Smooth muscle cell (in vitro differentiated cells): ENCODE results near the gene CIROP. TPM values are rescaled to one million over a fixed set of nuclear protein-coding genes. Genes with fewer than 3 reads are reported as not detected.
"Not testable (repeated sequence)": the region's sequence is repeated elsewhere in the genome, so short reads cannot be mapped to it uniquely, and the experiment has no call there.

Experiments
- DNase-seq: peaks from one replicate; lab custom pipeline; 2025; ENCODE audit not compliant: unreplicated experiment; lab: John Stamatoyannopoulos, UW
- H2AFZ ChIP-seq: fragments of 200-600 bp; sonication (generic); 2 replicates; pipeline ENCODE4 v1.6.0; 2016; ENCODE audit warnings: antibody characterized with exemption, low read depth, mild to moderate bottlenecking
- H3F3A ChIP-seq: fragments of 200-600 bp; sonication (generic); 2 replicates; pipeline ENCODE4 v1.6.0; 2017; ENCODE audit warnings: antibody characterized with exemption, low read depth
- H3K27ac ChIP-seq: fragments of 200-600 bp; sonication (generic); 2 replicates; pipeline ENCODE4 v1.5.1; 2016; ENCODE audit warnings: low read depth, mild to moderate bottlenecking
- H3K27me3 ChIP-seq: fragments of 200-600 bp; sonication (generic); 2 replicates; pipeline ENCODE4 v1.6.1; 2016; ENCODE audit warnings: low read depth, mild to moderate bottlenecking
- H3K36me3 ChIP-seq: fragments of 200-600 bp; sonication (generic); 2 replicates; pipeline ENCODE4 v1.5.1; 2016; ENCODE audit warnings: low read depth
- H3K4me1 ChIP-seq: fragments of 200-600 bp; sonication (generic); 2 replicates; pipeline ENCODE4 v1.5.1; 2016; ENCODE audit warnings: low read depth
- H3K4me2 ChIP-seq: fragments of 200-600 bp; sonication (generic); 2 replicates; pipeline ENCODE4 v1.6.0; 2016; ENCODE audit warnings: mild to moderate bottlenecking
- H3K4me3 ChIP-seq: fragments of 200-600 bp; sonication (generic); 2 replicates; pipeline ENCODE4 v1.5.1; 2016; ENCODE audit warnings: mild to moderate bottlenecking
- H3K79me2 ChIP-seq: fragments of 200-600 bp; sonication (generic); 2 replicates; pipeline ENCODE4 v1.6.0; 2016; ENCODE audit warnings: low read depth, mild to moderate bottlenecking
- H3K9ac ChIP-seq: fragments of 200-600 bp; sonication (generic); 2 replicates; pipeline ENCODE4 v1.6.0; 2016; ENCODE audit warnings: low read depth
- H3K9me3 ChIP-seq: fragments of 200-600 bp; sonication (generic); replicated peaks from 2 replicates; pipeline ENCODE4 v1.5.1; 2016; ENCODE audit warnings: low read depth
- H4K20me1 ChIP-seq: fragments of 200-600 bp; sonication (generic); 2 replicates; pipeline ENCODE4 v1.6.0; 2016; ENCODE audit warnings: low read depth
- WGBS: methylation state at CpG from one replicate; pipeline ENCODE4 v1.1.7; 2016; ENCODE audit warnings: low lambda C conversion rate; 5-methylcytosine and 5-hydroxymethylcytosine counted together
- polyA plus RNA-seq: library from polyadenylated mRNA; unstranded; fragments of >200 nt; fragmentation: Nextera tagmentation; extraction: Ambion mirVana; gene quantifications from 2 replicates; pipeline ENCODE4 v1.2.1, GENCODE V29; 2016
- total RNA-seq: library from RNA; depleted of rRNA; stranded (reverse); fragments of >200 nt; gene quantifications from 2 replicates; pipeline ENCODE4 v1.2.3, GENCODE V29; 2014
- TF ChIP-seq, protein P1 (sequence below): fragments of 200-600 bp; sonication (generic); IDR thresholded peaks from 2 replicates; pipeline ENCODE4 v1.5.1; 2017; ENCODE audit warnings: borderline replicate concordance, mild to moderate bottlenecking, antibody characterized with exemption; ENCODE audit not compliant: insufficient read depth, poor library complexity, severe bottlenecking

CIROP gene
- total and polyA plus RNA-seq, 2 experiments from 2014 or later: not detected

DNA sequence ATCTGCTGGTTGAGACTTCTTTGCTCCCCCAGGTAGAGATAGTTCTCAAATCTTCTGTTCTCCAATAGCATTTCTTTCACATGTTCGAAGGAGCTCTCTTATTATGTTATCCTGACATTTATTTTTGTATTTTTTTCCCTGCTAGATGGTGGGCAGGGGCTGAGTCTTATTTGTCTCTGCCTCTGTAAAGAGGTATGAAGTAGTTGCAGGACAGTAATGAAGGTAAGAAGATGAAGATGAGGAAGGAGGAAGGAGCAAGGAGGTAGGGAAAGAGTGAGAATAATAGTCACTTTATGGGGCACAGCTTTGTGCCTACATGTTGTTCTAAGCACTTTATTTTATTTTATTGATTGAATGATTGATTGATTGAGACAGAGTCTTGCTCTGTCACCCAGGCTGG lies 5.0 kb upstream of the CIROP start:
- Histone ChIP-seq H3K79me2 (no peaks in the 10 kb centered on the region), H3K4me3 (no peak overlapping the region), H4K20me1 (no peaks in the 10 kb centered on the region), H2AFZ (no peak overlapping the region), H3K4me1 (peaks cover 13% of the 10 kb centered on the region), H3K27ac (no peak overlapping the region), H3K27me3 (peaks cover 18% of the 10 kb centered on the region), H3F3A (no peaks in the 10 kb centered on the region), H3K4me2 (no peak overlapping the region), H3K9me3 (no peaks in the 10 kb centered on the region), H3K9ac (no peak overlapping the region), H3K36me3 (no peaks in the 10 kb centered on the region)
- DNase-seq: no peak
- WGBS: 95% methylated on average over 1 of the region's 1 CpG
- TF ChIP-seq, protein P1, sequence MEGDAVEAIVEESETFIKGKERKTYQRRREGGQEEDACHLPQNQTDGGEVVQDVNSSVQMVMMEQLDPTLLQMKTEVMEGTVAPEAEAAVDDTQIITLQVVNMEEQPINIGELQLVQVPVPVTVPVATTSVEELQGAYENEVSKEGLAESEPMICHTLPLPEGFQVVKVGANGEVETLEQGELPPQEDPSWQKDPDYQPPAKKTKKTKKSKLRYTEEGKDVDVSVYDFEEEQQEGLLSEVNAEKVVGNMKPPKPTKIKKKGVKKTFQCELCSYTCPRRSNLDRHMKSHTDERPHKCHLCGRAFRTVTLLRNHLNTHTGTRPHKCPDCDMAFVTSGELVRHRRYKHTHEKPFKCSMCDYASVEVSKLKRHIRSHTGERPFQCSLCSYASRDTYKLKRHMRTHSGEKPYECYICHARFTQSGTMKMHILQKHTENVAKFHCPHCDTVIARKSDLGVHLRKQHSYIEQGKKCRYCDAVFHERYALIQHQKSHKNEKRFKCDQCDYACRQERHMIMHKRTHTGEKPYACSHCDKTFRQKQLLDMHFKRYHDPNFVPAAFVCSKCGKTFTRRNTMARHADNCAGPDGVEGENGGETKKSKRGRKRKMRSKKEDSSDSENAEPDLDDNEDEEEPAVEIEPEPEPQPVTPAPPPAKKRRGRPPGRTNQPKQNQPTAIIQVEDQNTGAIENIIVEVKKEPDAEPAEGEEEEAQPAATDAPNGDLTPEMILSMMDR: no peak

DNA sequence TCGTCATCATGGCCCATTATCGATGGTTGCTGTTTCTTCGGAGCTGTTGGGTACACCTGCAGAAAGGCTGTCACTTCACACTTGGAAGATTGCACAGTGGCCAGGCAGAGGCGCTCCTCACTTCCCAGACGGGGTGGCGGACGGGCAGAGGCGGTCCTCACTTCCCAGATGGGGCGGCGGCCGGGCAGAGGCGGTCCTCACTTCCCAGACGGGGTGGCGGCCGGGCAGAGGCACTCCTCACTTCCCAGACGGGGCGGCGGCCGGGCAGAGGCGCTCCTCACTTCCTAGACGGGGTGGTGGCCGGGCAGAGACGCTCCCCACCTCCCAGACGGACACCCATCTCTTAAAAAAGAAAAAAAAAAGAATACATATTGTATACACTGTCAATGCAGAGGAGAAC lies 3.4 kb upstream of the CIROP start:
- not testable (repeated sequence) for H3K4me2 ChIP-seq, H3K79me2 ChIP-seq, H3K9me3 ChIP-seq, H3F3A ChIP-seq, H3K27ac ChIP-seq, H2AFZ ChIP-seq, H4K20me1 ChIP-seq, DNase-seq, H3K4me3 ChIP-seq, H3K36me3 ChIP-seq, H3K4me1 ChIP-seq, H3K9ac ChIP-seq
- peaks cover 18% of the 10 kb centered on the region for H3K27me3 ChIP-seq
- WGBS: 96% methylated on average over 24 of the region's 24 CpGs

DNA sequence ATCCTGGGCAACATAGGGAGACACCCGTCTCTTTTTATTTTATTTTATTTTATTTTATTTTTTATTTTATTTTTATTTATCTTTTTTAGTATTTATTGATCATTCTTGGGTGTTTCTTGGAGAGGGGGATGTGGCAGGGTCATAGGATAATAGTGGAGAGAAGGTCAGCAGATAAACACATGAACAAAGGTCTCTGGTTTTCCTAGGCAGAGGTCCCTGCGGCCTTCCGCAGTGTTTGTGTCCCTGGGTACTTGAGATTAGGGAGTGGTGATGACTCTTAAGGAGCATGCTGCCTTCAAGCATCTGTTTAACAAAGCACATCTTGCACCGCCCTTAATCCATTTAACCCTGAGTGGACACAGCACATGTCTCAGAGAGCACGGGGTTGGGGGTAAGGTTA lies 2.8 kb upstream of the CIROP start:
- not testable (repeated sequence) for H4K20me1 ChIP-seq, H3K4me2 ChIP-seq, H3K9me3 ChIP-seq, H3K79me2 ChIP-seq, H3K9ac ChIP-seq, H3F3A ChIP-seq, H2AFZ ChIP-seq, H3K36me3 ChIP-seq, H3K4me3 ChIP-seq, H3K4me1 ChIP-seq, DNase-seq, H3K27ac ChIP-seq
- peaks cover 18% of the 10 kb centered on the region for H3K27me3 ChIP-seq
- WGBS: 88% methylated on average over 2 of the region's 5 CpGs

DNA sequence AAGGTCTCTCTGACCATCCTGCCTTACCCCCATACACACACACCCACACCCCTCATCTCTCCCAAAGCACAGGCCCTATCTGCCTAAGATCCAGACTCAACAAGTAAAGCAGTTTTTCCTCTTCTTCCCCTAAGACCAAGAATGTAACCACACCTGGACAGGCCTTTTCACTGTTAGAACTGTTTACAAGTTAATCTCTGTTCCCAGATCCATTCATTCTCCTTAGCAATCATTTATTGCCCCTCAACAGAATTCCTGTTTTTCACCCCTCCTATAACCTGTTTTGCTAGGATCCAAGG lies 1.9 kb upstream of the CIROP start:
- DNase-seq: no peak
- Histone ChIP-seq H3K4me2 (no peak overlapping the region), H3K9ac (no peak overlapping the region), H2AFZ (no peak overlapping the region), H3K79me2 (no peaks in the 10 kb centered on the region), H3K27me3 (peaks cover 18% of the 10 kb centered on the region), H3K4me3 (no peak overlapping the region), H3F3A (no peaks in the 10 kb centered on the region), H3K36me3 (no peaks in the 10 kb centered on the region), H4K20me1 (no peaks in the 10 kb centered on the region), H3K27ac (no peak overlapping the region), H3K4me1 (no peaks in the 10 kb centered on the region), H3K9me3 (no peaks in the 10 kb centered on the region)
- TF ChIP-seq, protein P1: no peak

DNA sequence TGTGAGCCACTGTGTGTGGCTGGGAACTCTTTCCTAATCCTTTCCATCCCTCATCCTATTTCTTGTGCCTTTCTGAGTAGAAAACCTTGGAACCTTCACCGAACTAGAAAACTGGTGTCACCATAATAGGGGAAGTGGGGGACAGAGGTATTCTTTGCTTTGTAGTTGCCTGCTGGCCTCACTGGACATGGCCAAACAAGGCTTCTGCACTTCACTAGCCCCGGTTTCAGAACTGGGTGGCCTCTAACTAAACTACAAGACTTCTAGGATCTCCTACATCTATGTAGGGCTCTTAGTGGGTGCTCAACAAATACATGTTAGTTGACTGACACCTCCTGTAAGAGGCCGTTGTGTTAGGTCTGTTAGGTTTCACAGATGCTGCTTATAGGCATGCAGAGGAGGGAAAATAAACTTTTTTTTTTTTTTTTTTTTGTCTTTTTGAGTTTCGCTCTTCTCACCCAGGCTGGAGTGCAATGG lies 597 bp upstream of the CIROP start:
- H3K36me3 ChIP-seq: no peaks in the 10 kb centered on the region
- WGBS: 92% methylated on average over 4 of the region's 4 CpGs
- no peak for DNase-seq
- no peaks in the 10 kb centered on the region for H3K9me3 ChIP-seq
- no peaks in the 10 kb centered on the region for H3K4me1 ChIP-seq
- no peak overlapping the region for H3K9ac ChIP-seq
- H3K79me2 ChIP-seq: no peaks in the 10 kb centered on the region
- no peak overlapping the region for H3K27ac ChIP-seq
- TF ChIP-seq, protein P1: no peak
- H4K20me1 ChIP-seq: peaks cover 2% of the 10 kb centered on the region
- peaks cover 8% of the 10 kb centered on the region for H3K27me3 ChIP-seq
- H2AFZ ChIP-seq: no peak overlapping the region
- no peaks in the 10 kb centered on the region for H3F3A ChIP-seq
- H3K4me3 ChIP-seq: no peak overlapping the region
- H3K4me2 ChIP-seq: no peak overlapping the region
